Vagina (tissue), 2 donors: ENCODE measurements around the gene TBC1D26.
"Not testable (repeated sequence)": the region's sequence is repeated elsewhere in the genome, so short reads cannot be mapped to it uniquely, and the experiment has no call there.

Source experiments
- POLR2AphosphoS5 ChIP-seq, 2 donors: sonication (generic); formaldehyde crosslinking; IDR thresholded peaks; one replicate each; pipeline ENCODE4 v1.9.0; 2017; ENCODE audit warnings: antibody characterized with exemption in 2 of 2, mild to moderate bottlenecking in 2 of 2, low read depth in 1 of 2; ENCODE audit not compliant: insufficient read depth in 1 of 2
- TF ChIP-seq, protein P1 (sequence below), 3 experiments: fragments of 450-650 bp in 2 of 3; fragments of 200-600 bp in 1 of 3; sonication (generic) in 1 of 3; IDR thresholded peaks; one replicate each; pipeline ENCODE4 v1.5.1; 2017 to 2019; ENCODE audit warnings: antibody characterized with exemption in 3 of 3, mild to moderate bottlenecking in 2 of 3, moderate library complexity in 2 of 3

DNA sequence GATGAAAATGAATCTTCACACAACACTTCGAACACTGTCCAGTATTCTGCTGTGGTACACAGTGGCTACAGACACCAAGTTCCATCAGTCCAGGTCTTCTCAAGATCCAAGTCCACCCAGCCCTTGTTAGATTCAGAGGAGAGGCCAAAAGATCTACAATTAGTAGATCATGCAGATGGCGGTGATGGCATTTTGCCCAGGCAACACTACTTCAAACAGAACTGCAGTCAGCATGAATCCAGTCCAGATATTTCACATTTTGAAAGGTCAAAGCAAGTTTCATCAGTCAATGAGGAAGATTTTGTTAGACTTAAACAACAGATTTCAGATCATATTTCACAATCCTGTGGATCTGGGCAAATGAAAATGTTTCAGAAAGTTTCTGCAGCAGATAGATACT lies 52.3 kb downstream of the TBC1D26 start:
- TF ChIP-seq, protein P1, sequence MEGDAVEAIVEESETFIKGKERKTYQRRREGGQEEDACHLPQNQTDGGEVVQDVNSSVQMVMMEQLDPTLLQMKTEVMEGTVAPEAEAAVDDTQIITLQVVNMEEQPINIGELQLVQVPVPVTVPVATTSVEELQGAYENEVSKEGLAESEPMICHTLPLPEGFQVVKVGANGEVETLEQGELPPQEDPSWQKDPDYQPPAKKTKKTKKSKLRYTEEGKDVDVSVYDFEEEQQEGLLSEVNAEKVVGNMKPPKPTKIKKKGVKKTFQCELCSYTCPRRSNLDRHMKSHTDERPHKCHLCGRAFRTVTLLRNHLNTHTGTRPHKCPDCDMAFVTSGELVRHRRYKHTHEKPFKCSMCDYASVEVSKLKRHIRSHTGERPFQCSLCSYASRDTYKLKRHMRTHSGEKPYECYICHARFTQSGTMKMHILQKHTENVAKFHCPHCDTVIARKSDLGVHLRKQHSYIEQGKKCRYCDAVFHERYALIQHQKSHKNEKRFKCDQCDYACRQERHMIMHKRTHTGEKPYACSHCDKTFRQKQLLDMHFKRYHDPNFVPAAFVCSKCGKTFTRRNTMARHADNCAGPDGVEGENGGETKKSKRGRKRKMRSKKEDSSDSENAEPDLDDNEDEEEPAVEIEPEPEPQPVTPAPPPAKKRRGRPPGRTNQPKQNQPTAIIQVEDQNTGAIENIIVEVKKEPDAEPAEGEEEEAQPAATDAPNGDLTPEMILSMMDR (IDR thresholded peaks at IDR 0.05): not testable (repeated sequence)
- not testable (repeated sequence) for TF ChIP-seq POLR2AphosphoS5 (IDR thresholded peaks at IDR 0.05; ENCODE audit: insufficient read depth in 1 of 2, low read depth in 1 of 2)
